HuH-7 (cell line): Measurements from ENCODE around the gene BLOC1S5.

Source experiments
- DNase-seq: peaks from one replicate; pipeline ENCODE4 v3.0.0; 2011; ENCODE audit warnings: low spot score

BLOC1S5 gene, protein sequence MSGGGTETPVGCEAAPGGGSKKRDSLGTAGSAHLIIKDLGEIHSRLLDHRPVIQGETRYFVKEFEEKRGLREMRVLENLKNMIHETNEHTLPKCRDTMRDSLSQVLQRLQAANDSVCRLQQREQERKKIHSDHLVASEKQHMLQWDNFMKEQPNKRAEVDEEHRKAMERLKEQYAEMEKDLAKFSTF

DNA sequence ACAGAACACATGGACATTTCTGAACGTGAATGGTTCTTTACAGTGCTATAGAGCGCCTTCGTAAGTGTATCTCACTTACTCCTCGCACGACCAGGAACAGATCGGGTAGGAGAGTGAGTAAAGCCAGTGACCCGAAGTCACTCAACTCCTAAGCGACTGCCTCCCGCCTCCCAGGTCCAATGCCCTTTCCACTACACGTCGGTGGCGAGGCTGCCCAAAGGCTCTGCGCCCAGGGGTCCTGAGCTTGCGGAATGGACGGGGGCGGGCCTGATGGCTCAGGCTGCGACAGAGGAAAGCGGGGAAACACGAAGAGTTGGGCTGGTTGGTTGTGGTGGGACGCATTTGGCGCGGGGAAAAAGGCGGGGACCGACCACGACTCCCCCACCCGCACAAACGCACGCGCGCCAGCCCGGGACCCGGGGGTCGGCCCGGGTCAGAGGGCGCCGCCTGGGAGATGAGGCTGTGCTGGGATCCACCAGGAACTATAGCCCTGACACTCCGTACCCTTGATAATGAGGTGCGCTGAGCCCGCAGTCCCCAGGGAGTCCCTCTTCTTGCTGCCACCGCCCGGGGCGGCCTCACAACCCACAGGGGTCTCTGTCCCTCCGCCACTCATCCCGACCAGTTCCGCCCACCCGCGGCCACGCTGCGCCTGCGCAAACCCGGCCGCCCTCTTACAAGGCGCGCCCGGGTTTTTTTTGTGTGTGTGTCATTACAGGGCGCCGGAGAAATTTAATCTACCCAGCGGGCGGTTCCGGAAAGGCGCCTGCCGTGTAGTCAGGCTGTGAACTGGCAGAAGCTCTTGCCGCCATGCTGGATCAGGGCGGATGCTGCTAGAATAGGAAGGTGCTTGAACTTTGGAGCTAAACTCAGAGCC lies at the start of gene BLOC1S5:
Gene BLOC1S5 (minus strand): TSS at position 629 of the 877 bp plus-strand sequence. CDS start 13 bp downstream, at position 616.
- DNase-seq, result peak; percentile 70

DNA sequence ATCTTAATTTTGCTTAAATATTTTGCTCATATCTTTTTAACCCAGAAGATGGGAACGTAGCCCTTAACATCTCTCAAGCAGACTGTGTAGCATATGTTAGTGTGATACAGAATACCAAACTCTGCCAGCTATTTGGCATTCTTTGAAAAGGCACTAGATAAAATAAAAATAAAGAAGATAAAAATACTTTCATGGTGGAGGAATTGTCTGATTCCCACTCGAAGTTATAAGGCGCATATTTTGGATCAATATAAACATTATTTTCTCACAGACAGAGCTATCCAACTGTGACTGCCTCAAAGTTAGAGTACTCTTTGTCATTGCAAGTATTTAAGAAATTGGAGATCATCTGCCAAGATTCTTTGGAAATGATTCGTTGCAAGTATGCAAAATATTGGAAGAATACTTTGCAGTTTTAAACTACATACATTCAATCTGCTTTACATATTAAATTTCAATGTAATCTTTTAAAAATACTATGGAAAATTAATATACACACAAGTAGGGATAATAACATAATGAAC lies 49.0 kb upstream of the BLOC1S5 start:
- no peak for DNase-seq

DNA sequence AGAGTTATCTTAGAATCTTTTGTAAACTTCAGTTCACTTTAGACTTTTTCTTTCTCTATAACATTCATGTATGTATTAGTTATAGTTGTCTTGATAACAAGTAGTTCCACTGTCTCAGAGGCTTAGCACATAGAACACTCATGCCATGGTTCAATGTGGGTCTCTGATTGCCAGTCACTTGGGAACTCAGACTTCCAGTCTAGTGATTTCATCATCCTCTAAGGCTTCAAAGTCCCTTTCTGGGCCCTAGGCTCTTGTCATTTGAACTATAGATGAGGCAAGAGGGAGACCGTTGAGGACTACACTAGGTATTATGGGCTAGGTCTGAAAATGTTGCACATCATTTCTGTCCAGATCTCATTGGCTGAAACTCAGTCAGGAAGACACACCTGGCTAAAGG lies 46.5 kb upstream of the BLOC1S5 start:
- no peak for DNase-seq

DNA sequence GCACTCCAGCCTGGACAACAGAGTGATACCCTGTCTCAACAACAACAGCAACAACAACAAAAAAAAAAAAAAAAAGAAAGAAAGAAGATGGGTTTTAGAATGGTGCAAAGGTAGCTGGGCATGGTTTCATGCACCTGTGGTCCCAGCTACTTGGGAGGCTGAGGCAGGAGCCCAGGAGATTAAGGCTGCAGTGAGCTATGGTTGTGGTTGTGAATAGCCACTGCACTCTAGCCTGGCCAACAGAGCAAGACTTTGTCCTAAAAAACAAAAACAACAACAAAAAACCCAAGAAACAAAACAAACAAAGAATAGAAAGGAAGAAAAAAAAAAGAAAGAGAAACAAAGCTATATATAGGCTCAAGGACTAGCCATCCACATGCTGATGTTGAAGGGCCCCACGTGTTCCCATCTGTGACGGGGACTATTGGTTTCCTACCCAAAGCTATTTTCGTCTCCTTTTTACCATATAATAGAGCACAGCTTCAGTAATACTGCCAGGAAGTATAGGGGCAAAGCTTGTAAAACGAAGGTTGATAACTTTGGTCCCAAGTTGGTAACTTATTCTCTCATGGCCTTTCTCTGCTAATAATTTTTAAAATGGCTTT lies 46.0 kb upstream of the BLOC1S5 start:
- DNase-seq, result no peak

DNA sequence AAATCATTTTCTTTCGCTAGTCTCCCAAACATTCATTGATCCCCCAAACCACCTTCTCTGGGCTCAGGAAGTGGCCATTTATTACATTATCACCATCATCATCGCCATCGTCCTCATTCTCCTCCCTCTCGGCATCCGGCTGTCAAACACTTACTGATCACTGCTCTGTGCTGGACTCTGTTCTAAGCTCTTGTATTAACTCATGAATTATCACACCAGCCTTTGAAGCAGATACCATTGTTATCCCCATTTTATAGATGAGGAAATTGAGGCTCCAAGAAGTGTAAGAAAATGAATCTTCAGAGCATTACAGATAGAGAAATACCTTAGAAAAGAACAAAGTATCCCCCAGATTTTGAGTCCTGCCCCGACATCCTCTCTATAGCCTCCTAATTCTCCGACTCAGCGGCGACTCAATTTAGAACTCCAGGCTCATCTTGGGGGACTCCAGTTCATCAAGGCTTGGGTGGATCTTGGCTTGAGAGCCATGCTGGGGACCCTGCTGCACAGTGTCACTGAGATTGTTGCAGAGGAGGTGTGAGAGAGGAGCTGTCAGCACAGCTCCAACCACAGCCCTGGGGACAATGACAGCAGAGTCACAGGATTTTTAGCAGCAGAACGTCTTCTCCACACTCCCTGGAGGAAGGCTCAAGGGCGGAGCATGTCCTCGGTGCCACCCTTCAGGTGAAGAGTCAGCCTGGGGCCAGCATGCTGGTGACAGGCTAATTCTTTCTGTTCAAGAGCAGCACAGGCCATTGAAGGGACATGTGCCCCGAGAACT lies 44.8 kb upstream of the BLOC1S5 start:
- no peak for DNase-seq

DNA sequence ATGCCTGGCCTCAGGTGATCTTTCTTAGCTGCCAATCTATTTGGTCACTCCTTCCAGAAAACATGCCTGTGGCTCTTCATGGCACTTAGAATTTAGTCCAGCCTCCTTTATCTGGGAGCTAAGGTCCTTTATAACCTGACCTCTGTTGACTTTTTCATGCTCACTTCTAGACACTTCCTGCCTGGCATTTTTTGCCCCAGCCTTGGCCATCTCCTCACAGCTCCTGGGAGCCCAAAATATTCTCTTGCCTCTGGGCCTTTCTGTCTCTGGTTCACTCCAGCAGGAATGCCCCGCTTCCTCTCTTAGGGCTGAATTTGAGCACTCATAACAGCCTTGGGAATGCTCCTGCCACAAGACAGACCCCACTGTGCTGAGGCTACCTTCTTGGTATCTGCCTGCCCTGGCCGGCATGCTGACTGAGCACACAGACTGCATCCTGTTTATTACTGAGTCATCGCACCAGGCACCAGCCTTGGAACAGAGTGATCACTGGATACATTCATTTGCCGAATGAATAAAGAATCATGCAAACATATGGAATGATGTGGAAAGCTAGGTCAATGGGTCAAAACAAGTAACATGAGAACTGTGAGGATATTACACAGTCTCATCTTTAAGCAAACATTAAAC lies 44.0 kb upstream of the BLOC1S5 start:
- DNase-seq, result no peak

DNA sequence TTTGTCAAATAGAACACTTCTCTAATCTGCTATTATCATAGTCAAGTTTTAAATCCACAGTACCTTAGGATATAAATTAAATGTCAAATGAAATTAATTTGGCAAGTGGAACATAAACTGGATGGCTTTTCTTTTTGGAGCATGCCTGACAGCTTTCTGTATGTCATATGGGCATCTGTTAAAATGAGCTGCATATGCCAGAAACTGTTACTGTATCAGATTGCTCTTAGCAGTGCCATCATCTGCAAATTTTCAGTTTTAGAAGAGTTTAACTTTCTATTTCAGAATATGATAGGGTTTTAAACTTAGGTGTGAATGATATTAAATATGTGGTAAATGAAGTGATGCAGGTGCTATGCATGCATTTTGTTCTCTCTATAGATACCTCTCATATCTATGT lies 41.6 kb upstream of the BLOC1S5 start:
- DNase-seq, result no peak

DNA sequence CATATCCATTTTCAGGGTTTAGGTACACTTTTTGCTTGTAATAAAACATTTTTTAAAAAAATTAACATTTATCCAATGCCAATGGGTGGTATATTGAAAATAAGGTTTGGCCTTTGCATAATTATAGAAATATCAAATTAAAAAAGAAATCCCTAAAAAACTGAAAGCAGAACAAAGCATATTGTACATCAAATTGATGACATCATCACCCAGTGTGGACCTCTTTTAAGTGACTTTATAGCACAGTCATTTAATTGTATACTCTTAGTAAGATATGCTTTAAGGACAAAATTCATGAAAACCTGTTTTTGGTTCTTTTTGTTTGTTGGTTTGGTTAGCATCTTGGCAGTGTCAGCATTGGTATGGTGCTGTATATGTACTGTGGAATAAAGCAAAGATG lies 39.5 kb upstream of the BLOC1S5 start:
- DNase-seq, result no peak

DNA sequence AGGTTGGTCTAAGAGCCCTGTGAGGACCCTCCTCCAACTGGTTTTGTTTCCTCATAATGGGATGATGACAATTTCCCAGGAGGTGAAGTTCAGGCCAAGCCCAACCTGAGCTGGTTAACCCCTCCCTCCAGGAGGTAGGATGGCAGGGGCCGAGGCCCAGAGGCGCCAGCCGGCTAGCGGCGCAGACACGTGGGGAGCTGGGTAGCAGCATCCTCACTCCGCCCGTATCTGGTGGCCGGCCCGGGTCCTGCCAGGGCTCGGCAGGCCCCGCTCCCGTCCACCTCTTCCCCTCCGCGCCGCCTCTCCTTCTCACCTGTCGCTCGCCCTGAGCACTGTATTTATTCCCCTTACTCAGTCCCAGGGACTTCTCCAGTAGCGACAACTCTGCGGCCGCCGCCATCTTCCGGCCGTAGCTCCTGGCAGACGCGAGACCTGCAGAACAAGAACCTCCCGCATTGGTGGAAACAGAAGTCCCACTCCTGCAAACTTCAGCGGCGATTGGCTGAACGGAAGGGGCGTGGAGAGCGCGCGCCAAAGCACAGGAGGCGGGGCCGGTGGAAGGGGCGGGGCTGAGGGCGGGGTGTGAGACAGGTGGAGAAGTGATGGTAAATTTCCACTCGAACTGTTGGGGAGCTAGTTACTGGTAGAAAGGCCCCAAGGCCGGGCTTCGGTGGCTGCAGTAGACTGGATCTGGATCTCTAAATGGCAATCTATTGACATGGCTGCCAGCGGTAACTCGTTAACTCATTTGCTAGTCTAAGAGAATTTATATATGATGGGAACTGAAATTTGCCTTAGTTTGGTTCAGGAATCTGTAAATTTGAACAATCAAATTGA lies 38.2 kb upstream of the BLOC1S5 start, which contains the start of gene EEF1E1:
Gene EEF1E1 (minus strand): TSS at position 427 of the 837 bp plus-strand sequence. CDS start 27 bp downstream, at position 400.
- DNase-seq, result peak; percentile 86

DNA sequence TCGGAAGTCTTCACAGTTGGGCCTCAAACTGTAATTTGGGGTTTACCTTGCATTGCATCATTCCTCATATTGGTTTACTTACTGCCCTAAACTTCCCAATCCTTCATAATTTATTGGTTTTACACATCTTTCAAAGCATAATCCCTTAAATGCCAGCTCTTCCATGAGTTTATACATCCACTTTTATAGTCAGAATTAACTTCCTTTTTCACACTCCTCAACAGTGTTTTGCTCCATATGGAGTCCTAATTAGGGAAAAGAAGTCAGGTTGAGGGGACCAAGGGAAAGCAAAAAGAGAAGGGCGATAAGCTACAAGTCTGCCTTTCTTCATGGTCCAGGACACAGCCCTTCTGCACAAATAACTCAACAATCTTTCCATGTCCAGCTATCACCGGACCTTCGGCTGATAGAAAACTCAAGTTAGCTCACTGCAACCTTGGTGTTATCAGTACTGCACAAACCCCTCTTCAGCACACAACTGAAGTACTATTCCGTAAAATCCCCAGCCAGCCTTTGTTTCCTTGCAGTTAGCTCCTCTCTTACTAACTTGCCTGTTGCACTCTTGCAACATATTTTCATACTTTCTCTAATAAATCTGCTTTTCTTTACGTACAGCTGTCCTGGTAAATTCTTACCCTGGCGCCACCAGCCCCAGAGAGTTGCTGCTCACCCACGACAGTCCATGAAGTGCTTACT lies 36.1 kb upstream of the BLOC1S5 start:
- DNase-seq, result no peak

DNA sequence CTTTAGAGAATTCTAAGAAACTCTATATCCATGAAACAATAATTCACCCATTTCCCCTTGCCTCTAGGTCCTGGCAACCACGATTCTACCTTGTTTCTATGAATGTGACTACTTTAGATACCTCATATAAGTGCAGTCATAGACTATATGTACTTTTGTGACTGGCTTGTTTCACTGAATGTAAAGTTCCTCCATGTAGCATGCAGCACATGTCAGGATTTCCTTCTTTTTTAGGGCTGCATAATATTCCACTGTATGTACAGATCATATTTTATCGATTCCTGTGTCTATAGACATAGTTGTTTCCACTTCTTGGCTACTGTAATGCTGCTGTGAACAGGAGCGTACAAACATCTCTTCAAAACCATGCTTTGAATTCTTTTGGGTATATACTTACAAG lies 26.5 kb upstream of the BLOC1S5 start:
- DNase-seq, result no peak

DNA sequence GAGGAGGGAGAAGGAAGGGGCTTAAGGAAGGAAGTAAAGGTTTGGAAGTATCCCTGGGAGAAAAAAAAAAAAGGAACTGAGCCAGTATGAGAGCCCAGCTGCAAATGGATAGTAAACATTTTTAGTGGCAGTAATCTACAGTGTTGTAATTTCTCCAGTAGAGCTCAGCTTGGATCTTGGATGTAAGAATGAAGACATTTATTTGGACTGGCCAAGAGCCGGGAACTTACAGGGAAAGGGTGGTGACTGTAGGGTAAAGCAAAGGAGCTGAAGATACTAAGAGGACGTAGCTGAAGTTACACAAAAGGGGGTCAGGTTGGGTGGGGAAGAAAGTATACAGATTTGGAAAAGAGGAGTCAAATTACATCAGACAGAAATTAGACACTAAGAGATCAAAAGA lies 24.7 kb upstream of the BLOC1S5 start:
- DNase-seq, result no peak

DNA sequence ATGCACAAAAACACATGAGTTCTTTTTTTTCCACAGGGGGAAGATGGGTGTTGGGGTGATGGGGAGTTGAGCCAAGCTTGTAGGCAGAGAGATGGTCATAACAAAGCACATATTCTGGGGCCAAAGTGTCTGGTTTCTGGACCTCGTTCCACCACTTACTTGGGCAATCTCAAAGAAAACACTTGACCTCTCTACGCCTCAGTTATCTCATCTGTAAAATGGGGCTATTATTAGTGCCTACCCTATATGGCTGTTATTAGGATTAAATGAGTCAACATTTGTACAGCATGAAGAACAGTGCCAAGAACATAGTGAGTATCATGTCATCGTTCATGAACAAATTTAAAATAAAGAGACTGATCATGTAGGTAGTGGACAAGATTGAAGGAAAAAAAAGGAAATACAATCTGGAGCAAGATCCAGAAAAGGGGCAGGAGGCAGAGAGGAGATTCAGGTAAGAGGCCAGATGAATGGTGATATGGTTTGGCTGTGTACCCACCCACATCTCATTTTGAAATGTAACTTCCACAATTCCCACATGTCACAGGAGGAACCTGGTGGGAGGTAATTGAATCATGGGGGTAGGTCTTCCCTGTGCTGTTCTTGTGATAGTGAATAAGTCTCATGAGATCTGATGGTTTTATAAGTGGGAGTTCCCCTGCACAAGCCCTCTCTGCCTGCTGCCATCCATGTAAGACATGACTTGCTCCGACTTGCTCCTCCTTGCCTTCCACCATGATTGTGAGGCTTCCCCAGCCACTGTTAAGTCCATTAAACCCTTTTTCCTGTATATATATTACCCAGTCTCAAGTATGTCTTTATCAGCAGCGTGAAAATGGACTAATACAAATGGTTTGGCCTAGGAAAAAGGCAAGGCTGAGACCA lies 23.9 kb upstream of the BLOC1S5 start:
- DNase-seq, result no peak

DNA sequence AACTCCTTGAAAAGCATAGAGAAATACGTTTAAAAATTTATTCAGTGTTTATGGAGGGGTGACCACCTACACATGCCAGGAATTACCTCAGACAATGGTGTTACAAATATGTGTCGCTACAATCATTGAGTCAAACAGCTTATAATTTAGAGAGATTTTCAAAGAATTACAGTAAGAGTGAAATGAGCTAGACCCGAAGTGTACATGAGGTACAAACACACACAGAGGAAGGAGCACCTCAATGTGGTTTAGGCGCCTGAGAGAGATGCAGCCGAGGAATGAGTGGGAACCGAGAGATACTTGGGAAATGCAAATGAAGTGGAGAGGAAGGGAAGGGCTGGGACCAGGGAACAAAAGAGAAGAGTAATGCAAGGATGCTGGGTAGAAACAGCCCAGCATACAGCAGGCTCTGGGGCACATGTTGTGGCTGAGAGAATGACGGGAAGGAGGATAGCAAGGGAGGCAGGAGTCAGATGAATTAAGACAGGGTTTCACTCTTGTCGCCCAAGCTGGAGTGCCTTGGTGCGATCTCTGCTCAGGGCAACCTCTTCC lies 22.6 kb upstream of the BLOC1S5 start:
- no peak for DNase-seq

DNA sequence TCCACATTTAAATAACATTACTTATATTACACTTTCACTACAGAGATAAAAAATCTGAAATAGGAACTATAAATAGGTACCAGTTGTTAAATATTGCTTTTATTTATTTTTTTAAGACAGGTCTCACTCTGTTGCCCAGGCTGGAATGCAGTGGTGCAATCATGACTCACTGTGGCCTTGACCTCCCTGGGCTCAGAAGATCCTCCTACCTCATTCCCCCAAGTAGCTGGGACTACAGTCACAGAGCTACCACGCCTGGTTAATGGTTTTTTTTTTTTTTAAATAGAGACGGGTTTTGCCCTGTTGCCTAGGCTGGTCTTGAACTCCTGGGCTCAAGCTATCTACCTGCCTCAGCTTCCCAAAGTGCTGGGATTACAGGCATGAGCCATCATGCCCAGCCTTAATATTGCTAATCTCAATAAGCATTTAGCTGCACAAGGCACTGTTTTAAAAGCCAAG lies 20.9 kb upstream of the BLOC1S5 start:
- DNase-seq, result no peak

DNA sequence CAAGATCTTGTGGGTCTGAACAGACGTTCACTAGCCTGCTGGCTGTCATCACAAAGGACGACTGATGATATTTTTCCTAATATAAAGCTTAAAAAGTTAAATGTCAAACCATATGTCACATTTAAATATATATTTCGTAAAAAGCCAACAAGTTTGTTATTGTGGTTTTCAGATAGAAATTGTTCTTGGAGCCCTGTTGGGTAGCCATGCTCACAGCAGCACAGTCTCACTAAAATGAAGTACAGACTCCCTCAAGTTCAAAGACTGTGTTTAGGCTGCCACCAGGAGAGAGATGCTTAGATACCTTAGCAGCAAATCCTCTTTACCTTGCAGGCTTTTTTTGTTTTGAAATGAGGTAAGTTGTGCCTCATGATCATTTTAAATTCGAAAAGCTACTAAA lies 20.4 kb upstream of the BLOC1S5 start:
- no peak for DNase-seq

DNA sequence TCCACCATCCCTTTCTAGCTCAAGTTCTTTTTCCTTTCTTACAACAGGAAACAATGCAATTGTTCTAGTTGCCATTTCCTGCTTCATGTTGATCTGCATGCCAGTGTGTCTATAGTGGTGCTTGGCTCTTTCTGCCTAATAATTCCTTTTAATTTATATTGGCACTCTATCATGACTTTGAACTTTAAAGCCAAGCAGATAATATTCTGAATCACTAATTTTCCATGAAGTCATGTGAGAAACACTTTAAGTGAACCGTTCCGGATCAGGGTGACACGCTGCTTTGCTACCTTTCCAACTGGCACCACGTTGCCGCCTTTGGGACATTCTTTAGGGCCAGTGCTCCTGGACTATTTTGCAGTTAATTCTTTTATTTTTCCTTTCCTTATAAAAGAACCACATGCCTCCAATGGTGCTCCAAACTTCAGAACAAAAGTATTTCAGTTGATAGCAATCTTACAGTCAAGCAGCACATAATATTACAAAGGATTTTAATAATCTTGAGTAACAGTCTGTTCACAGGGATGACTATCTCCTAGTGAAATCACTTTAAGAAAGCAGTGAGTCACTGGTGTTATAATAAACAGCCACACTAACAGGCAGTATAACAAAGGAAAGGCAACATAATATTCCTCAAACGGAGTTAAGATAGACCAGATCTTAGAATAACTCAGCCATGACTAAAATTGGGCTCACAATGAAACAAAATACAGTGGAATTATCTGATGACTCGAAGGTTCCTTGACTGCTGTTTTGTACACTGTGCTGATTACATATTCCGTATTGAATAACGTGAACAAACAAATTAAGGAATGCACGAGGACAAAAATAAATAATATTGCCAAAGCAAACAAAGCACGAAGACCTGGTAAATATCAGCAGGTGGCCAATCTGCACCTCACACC lies 19.0 kb upstream of the BLOC1S5 start:
- no peak for DNase-seq

DNA sequence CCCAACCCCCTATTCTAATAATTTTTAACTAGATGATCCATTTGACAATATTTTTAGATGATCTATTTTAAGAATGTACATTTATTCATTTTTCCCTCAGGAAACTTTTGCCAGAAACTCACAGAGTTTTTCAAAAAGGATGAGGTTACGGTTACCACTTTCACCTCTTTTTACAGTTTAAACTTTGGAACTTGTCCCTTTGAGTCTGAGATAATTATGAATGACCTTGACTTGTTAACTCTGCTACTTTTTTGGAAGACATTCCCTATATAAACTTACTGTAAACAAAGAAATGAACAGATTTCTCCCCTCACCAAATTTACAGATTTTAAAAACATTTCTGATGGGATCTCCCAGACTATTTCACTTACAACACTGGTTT lies 18.4 kb upstream of the BLOC1S5 start:
- DNase-seq, result no peak
